ENCODE results near the gene MAGI1.

GRCh38 chr3:65858749-65859148, 180.0 kb downstream of the MAGI1 start:
- TF ChIP-seq SUZ12 (IDR thresholded peaks at IDR 0.05), result no peak
- no peak for TF ChIP-seq BHLHE40 (IDR thresholded peaks at IDR 0.05; ENCODE audit: borderline replicate concordance)
- TF ChIP-seq L3MBTL2 (conservative IDR thresholded peaks at IDR 0.05), result no peak
- no peak for TF ChIP-seq FOXA1 (IDR thresholded peaks at IDR 0.05)
- TF ChIP-seq SP1 (IDR thresholded peaks at IDR 0.05), result no peak
- TF ChIP-seq TARDBP (IDR thresholded peaks at IDR 0.05), result no peak

Measured in HEK293T (cell line).